HCT116 (cell line): ENCODE results near the gene ST7L.

ENCODE experiments used
- CTCF ChIP-seq, 3 experiments: fragments of 200-600 bp in 1 of 3; sonication (generic) in 1 of 3; IDR thresholded peaks in 2 of 3; conservative IDR thresholded peaks in 1 of 3; 2 replicates each; pipeline ENCODE4 v1.5.1; 2012 to 2017; ENCODE audit warnings: low read depth in 2 of 3, low read length in 2 of 3, antibody characterized with exemption in 1 of 3, borderline replicate concordance in 1 of 3, control low read depth in 1 of 3, mild to moderate bottlenecking in 1 of 3, mixed read lengths in 1 of 3, mixed run types in 1 of 3, moderate library complexity in 1 of 3; ENCODE audit not compliant: insufficient read depth in 1 of 3
- EZH2 ChIP-seq: fragments of 200-600 bp; sonication (generic); IDR thresholded peaks from 2 replicates; pipeline ENCODE4 v1.6.1; 2017; ENCODE audit warnings: antibody characterized with exemption, mixed run types
- EZH2phosphoT487 ChIP-seq: fragments of 200-600 bp; IDR thresholded peaks from 2 replicates; pipeline ENCODE4 v1.6.1; 2018; ENCODE audit warnings: antibody characterized with exemption, borderline replicate concordance
- MAX ChIP-seq: IDR thresholded peaks from 2 replicates; pipeline ENCODE4 v1.6.1; 2012
- POLR2A ChIP-seq: IDR thresholded peaks from 2 replicates; pipeline ENCODE4 v1.7.0; 2011; ENCODE audit warnings: borderline replicate concordance; ENCODE audit not compliant: insufficient read depth, insufficient read length; ENCODE audit errors: extremely low read depth

GRCh38 chr1:112643080-112643479 lies 24.1 kb upstream of the ST7L start:
- no peak for TF ChIP-seq CTCF (IDR thresholded peaks at IDR 0.05 in 2 of 3, conservative IDR thresholded peaks at IDR 0.05 in 1 of 3; ENCODE audit: borderline replicate concordance in 1 of 3, insufficient read depth in 1 of 3, low read depth in 2 of 3, low read length in 2 of 3)
- TF ChIP-seq MAX, result no peak
- TF ChIP-seq EZH2phosphoT487, result no peak
- TF ChIP-seq POLR2A, result no peak
- TF ChIP-seq EZH2, result no peak
